UCSD-AML1 (cell line): Measurements from ENCODE around the gene JPT2.
A peak's percentile ranks its signal among the peaks of the same experiment; 100 is the strongest.

Experiments
- DNase-seq: peaks from one replicate; lab custom pipeline; 2025; ENCODE audit not compliant: unreplicated experiment; lab: John Stamatoyannopoulos, UW

Gene JPT2, protein sequence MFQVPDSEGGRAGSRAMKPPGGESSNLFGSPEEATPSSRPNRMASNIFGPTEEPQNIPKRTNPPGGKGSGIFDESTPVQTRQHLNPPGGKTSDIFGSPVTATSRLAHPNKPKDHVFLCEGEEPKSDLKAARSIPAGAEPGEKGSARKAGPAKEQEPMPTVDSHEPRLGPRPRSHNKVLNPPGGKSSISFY

GRCh38 chr16:1677942-1678499 is at the start of gene JPT2:
TSS of gene JPT2 (plus strand) at chr16:1678279. CDS start at chr16:1678313, 34 bp downstream.
- DNase-seq, result peak; percentile 97

- no peak for DNase-seq
Observed at GRCh38 chr16:1630450-1631213, 47.4 kb upstream of the JPT2 start.

- no peak for DNase-seq
Observed at GRCh38 chr16:1631230-1631629, 46.8 kb upstream of the JPT2 start.

DNA sequence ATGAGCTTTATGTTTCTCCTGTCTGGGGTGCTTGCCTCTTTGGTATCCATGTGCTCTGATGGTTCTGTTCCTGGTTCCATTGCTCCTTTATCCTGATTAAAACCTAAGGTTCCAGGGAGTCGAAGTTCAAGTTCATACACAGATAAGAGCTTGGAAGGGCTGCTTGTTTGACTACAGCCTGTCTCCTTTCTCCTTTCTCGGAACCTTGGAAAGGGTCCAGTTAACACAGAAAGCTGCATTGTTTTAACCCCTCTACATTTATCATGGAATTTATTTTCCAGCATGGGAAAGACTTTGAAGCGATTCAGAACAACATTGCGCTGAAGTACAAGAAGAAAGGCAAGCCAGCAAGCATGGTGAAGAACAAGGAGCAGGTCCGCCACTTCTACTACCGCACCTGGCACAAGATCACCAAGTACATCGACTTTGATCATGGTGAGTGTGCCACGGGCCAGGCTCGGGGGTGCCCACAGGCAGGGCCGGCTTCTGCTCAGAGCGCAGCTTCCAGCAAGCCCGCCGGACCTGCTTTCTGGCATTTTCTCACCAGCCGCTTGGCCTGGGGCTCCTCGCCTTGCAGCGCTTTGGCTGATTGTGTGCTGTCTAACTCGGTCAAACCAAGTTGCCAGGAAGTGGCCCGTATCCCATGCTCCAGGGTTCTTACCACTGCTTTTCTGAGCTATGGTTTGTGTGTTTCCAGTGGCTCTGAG is 46.0 kb upstream of the JPT2 start:
- DNase-seq, result no peak

GRCh38 chr16:1632638-1632970 is 45.5 kb upstream of the JPT2 start:
- DNase-seq, result no peak

DNA sequence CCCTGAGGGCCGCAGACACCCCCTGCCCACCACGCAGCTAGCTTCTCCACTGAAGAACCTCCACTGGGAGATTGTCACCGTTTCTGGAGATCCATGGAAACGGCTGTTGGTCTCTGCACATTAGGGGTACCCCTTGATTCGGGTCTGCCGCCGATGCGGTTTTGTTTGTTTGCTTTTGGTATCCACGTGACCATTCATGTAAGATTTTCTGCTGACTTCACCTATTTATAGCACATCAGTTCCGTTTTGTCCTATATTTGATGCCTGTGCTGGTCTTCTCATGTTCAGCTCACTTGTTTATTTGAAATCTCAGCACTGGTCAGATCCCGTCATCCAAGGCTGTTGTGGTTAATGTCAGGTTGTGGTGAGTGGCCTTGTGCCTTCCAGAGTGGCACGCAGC is 44.8 kb upstream of the JPT2 start:
- DNase-seq, result no peak

- no peak for DNase-seq
Observed at GRCh38 chr16:1634541-1634940, 43.5 kb upstream of the JPT2 start.

GRCh38 chr16:1635070-1635469 is 43.0 kb upstream of the JPT2 start:
- DNase-seq, result no peak

GRCh38 chr16:1637526-1637925 is 40.6 kb upstream of the JPT2 start:
- no peak for DNase-seq

DNA sequence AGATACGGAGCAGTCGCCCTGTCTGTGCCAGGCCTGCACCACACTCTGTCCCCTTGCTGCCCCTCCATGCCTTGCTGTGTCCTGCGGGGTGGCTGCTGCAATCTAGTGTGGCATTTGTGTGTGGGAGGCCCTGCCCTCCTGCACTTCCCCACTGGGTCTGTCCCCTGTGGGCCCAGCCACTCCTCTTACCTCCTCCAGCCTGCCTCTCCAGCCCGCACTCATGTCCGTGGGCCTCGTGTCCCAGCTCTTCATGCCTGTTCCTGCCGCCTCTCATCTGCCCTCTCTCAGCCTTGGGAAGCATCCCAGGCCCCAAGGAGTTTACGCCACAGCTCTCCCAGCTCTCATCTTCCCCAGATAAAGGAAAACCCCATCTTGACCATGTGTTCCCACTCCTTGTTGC is 39.3 kb upstream of the JPT2 start:
- no peak for DNase-seq

DNA sequence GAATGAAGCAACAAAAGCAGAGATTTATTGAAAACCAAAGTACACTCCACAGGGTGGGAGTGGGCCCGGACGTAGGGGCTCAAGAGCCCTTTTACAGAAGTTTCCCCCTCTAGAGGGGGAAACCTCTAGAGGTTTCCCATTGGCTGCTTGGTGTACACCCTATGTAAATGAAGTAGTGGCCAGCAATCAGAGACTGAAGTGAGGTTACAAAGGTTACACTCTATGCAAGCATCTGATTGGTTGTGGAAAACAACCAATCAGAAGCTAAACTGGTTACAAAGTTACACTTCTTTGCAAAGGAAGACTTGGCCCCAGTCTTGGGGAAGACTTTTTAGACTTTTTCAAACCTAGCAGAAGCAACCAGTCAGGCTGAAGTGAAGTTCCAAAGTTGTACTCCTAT is 38.8 kb upstream of the JPT2 start:
- no peak for DNase-seq

GRCh38 chr16:1639860-1640259 is 38.2 kb upstream of the JPT2 start:
- DNase-seq, result no peak

DNA sequence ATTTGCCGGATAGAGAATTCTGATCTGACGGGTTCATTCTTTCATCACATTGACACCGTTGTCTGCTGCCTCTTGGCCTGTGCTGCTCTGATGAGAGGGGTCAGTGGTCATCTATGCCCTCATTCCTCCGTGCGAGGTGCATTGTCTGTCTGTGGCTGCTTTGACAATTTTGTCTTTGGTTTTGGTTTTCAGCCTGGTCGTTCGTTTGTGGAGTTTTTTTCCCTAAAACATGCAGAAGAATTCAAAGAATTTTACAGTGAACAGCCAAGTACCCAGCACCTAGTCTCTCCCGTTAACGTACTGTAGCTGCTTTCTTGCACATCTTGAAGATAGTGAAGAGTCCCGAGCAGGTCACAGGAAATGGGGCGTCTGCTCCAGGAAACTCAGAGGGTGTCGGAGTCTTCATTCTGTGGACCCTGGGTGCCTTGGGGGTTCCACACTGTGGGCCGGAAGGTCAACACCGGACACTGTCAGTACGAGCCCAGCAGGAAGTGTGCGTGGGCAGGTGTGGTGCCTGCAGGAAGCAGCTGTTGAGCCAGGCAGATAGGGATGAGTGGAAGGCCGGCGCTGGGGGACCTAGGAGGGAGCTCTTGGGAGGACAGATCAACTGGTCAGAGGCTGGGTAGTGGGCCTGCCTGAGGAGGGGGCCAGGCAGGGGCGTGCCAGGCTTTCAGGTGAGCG is 37.7 kb upstream of the JPT2 start:
- DNase-seq, result no peak

DNA sequence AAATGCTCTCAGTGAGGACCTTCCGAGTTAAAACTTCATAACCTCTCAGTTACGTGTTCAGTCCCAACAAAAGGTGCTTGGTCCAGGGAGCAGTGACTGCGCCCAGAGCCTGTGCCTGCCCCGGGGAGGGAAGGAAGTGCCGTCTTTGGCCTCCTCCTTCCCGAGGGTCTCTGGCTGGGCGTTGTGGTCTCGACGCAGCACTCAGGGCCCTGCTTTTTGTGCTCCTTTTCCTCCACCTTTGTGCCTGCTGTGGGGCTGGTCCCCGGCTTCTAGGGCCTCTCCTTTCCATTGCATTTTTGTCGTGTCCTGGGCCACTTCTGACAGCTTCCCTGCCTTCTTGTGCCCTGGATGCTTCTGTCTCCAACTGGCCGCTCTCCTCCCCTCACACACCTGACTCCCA is 36.8 kb upstream of the JPT2 start:
- DNase-seq, result no peak

DNA sequence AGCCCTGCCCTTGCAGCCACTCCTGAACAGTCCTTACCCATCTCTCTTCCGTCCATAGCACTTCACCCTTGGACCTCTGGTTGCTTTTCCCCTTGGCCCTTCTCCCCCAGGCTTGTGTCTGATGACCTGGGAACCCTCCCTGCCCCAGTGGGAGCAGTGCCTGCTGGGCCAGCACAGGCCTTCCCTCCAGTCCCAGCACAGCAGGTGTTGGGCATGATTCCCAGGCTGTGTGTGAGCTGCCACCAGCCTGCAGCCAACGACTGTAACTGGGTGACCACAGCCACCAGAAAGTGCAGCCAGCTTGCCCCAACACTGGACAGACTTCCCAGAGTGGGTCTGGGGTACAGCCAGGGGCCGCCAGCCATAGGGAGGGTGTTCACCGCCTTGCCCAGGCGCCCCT is 35.9 kb upstream of the JPT2 start:
- DNase-seq, result no peak

DNA sequence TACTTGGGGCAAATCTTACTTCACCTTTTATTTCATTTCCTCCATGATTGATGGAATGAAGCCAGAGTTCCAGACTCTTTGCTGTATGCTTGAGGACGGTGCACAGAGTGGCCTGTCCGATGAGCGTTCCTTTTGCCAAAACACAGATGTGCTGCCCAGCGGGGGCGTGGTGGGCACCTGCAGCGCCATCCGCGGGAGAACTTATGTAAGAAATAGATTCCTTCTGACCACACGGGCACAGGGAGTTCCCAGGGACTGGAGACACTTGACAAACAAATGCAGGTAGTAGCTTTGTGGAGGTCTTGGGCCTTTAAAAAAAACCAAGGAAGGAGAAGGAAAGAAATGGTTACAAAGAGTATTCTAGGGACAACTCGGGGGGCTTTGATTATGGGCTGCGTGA is 35.3 kb upstream of the JPT2 start:
- no peak for DNase-seq

DNA sequence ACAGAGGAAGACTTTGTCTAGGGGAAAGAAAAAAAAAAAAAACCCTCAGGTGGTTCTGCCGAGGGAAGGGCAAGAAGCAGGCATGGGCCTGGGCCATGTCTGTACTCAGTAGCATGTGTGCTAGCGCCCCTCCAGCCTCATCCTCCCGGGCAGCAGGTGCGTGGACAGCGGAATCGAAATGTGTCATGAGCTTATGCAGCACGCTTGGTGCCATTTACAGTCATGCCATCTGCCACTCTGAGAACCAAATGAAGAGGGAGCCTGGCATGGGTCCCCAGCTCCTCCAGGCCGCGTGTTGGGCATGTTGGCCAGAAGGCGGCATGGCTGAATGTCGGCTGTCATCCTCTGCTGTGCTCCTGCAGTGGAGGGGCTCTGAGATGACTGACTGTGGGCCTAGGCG is 34.6 kb upstream of the JPT2 start:
- DNase-seq, result no peak

DNA sequence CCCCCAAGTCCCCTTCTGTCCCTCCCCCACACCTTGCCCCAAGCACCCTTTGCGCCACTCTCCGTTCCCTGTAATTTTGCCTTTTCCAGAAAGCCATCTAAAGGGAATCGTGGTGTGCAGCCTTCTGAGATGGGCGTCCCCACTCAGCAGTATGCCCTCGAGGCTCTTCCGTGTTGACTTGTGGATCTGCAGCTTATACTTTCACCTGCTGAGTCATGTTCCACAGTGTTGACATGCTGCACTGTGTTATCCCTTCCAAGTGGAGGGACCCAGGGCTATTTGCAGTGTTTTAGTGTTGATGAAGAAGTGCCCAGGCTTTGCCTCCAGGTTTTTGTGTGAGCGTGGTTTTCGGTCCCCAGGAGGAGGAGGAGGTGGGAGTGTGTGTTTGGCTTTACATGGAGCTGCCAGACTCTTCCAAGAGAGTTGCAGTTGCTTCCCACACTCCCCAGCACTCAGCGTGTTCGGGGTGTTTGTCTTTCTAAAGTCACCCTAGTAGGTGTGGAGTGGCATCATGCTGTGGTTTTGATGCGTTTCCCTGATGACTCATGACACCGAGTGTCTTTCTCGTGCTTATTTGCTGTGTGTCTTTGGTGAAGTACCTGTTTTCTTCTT is 32.1 kb upstream of the JPT2 start:
- no peak for DNase-seq

- no peak for DNase-seq
Observed at GRCh38 chr16:1647856-1648255, 30.2 kb upstream of the JPT2 start.

- no peak for DNase-seq
Observed at GRCh38 chr16:1650131-1650530, 27.9 kb upstream of the JPT2 start.
